ENCODE measurements around the gene LANCL3.

DNA sequence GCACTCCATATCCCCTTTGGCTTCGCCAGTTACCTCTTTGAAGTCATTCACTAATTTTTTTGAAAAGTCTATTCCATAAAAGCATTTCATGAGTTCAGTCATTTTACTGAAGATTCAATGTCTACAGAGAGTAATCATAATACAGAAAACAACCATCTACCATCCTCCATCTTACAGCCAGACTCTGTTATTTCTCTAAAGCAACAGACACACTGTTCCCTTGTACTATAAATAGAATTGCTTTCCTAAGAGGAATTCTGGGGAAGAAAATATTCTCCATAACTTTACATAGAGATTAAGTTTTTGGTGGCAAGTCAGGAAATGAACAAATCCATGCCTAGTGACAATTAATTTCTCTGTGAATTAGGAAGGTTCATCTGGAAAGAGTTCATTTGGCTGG is 151.1 kb downstream of the LANCL3 start:
- TF ChIP-seq POLR2A (IDR thresholded peaks at IDR 0.05): no peak
- TF ChIP-seq, protein P1, sequence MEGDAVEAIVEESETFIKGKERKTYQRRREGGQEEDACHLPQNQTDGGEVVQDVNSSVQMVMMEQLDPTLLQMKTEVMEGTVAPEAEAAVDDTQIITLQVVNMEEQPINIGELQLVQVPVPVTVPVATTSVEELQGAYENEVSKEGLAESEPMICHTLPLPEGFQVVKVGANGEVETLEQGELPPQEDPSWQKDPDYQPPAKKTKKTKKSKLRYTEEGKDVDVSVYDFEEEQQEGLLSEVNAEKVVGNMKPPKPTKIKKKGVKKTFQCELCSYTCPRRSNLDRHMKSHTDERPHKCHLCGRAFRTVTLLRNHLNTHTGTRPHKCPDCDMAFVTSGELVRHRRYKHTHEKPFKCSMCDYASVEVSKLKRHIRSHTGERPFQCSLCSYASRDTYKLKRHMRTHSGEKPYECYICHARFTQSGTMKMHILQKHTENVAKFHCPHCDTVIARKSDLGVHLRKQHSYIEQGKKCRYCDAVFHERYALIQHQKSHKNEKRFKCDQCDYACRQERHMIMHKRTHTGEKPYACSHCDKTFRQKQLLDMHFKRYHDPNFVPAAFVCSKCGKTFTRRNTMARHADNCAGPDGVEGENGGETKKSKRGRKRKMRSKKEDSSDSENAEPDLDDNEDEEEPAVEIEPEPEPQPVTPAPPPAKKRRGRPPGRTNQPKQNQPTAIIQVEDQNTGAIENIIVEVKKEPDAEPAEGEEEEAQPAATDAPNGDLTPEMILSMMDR (IDR thresholded peaks at IDR 0.05): no peak
- TF ChIP-seq EP300 (IDR thresholded peaks at IDR 0.05): no peak
- TF ChIP-seq POLR2AphosphoS5 (IDR thresholded peaks at IDR 0.05): no peak
